Stimulated activated CD4-positive, alpha-beta T cell treated with anti-CD3 and anti-CD28 coated beads, TNF-alpha, amount 100 ng/mL, for 4 hours (primary cell): ENCODE measurements around the gene GPX8.

Source experiments
- DNase-seq, 3 experiments: peaks; one replicate each; pipeline ENCODE4 v3.0.0-alpha.2; 2020; ENCODE audit warnings: low read depth in 3 of 3

Gene GPX8

DNA sequence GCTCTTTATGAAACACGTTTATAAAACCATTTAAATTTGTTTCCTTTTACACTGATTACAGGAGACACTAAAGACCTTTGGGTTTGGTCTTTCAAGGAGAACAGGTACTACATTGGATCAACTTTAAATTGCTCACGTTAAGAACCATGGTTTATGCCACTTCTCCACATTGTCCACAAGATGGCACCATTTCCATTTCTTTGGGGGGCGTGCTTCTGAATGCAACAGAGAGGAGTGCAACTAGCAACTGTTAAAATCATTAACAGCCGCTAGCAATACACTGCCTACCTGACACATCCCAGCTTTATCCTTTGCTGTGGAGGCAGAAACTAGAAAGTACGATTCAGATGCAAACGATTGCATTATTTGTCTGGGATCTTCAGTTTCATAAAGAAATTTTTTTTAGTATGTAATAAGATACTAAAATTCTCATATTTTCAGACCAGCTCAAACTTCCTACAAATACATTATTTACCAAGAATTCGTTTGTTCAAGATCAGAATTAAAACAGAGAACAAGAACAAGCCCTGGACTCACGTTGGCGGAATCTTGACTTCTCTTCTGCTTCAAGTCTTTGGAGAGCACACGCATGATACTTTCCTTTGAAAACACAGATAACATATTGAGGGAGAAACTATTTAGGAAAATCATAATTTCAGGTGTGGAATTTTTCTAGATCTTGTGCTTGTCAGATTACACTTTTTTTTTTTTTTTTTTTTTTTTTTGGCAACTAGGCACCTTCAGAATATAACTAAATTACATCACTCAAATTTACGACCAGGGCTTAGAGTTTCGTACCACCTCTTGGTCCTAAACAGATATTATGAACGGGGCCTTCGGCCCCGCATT is 12.3 kb downstream of the GPX8 start:
- DNase-seq: peak in 2 of 3 experiments; percentile 18 to 50

GRCh38 chr5:55172937-55173686 is 13.1 kb downstream of the GPX8 start, which contains the start of gene CDC20B:
TSS of gene CDC20B (minus strand) at chr5:55173177. CDS start at chr5:55173000, 177 bp downstream.
- peak; percentile 52 to 68 (median 65) for DNase-seq

GRCh38 chr5:55173687-55174230 is 13.8 kb downstream of the GPX8 start:
- no peak for DNase-seq

- DNase-seq: no peak
Measured at GRCh38 chr5:55175781-55176175, 15.8 kb downstream of the GPX8 start.

- DNase-seq: peak in 1 of 3 experiments; percentile 6
Measured at GRCh38 chr5:55176176-55176818, 16.3 kb downstream of the GPX8 start.

- DNase-seq: no peak
Measured at GRCh38 chr5:55177078-55177477, 17.1 kb downstream of the GPX8 start.

- DNase-seq: no peak
Measured at GRCh38 chr5:55180016-55180415, 20.0 kb downstream of the GPX8 start.

GRCh38 chr5:55187370-55187769 is 27.4 kb downstream of the GPX8 start:
- DNase-seq: no peak

DNA sequence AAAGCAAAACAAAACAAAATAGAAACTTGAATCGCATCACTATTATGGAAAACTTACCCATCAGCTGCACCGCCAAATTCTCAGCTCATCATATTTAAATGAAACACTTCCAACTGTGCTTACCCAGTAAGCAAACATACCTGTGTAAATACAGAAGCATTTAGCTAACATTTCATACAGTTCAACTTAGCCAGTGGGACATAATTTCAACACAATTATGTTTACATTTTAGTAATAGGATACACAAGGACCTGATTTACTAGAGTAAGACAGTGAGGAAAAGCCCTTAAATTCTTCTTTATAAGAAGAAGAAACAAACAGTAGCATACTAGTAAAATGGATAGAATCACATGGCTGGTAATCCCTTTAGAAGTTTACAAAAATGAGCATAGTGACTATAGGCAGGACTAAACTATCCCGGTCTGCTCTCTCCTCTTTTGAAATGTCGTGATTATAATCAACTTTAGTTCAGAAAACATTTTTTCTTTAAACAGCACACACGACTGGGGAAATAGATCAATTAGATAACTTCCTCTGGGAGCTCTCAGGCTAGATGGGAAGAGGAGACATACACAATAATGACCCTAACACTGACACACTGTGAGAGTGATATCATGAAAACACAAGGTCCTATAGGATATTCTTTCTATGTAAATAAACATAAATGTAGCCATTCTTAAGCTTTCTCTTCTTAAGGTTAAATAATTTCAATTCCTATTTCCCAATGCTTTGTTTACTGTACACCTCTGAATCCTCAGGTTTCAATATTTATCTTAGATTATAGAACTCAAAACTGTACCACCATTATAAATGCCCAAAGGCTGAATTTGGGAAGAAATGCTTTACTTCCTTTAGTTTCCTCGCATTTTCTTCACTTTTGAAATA is 28.9 kb downstream of the GPX8 start:
- no peak for DNase-seq

DNA sequence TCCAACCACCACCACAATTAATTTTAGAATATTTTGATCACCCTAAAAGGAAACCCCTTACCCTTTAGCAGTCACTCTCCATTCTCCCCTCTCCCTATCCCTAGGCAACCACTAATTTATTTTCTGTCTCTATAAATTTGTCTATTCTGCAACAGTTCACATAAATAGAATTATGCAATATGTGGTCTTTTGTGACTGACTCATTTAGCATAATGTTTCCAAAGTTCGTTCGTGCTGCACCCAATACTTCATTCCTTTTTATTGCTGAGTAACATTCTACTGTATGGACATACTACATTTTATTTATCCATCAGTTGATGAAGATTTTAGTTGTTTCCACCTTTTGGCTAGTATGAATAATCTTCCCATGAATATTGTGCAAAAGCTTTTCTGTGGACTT is 31.2 kb downstream of the GPX8 start:
- DNase-seq: no peak

- no peak for DNase-seq
Measured at GRCh38 chr5:55205001-55205400, 45.0 kb downstream of the GPX8 start.

DNA sequence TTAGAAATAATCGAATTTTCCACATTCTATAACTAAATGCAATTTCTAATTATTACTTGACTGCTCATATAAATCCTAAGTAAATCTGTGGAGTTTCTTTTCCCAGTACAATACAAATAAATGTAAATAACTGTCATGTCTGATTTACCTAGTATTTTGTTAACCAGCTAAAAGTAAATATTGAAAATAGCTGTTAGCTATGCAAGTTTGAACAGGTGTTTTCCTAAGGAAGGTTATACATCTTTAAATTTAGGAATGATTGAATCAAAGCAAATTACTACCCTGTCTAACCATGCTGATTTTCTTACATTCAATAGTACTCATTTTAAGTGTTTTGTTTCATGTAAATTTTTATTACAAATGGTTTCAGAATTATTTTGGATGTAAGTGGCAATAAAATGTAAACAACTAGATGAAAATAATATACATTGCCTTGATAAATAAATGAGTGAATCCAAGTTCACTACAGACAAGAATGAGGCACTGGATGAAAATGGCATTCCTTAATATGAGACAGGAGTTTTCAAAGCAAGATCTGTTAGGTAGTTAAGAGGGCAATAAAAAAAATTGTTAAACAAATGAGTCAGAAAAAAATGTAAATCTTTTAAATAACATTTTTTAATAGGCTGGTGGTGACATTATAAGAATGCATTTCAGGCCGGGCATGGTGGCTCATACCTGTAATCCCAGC is 51.4 kb downstream of the GPX8 start:
- no peak for DNase-seq
